KMS-11 (cell line): ENCODE data around the gene UBR4.

ENCODE experiments used
- H2AFZ ChIP-seq: fragments of 200-600 bp; sonication (generic); 2 replicates; pipeline ENCODE4 v1.6.1; 2016; ENCODE audit warnings: antibody characterized with exemption, mixed run types, low read depth
- H3K27ac ChIP-seq: fragments of 200-600 bp; sonication (generic); 2 replicates; pipeline ENCODE4 v1.6.1; 2016; ENCODE audit warnings: mild to moderate bottlenecking, mixed run types
- H3K27me3 ChIP-seq: fragments of 200-600 bp; sonication (generic); 2 replicates; pipeline ENCODE4 v1.6.1; 2017; ENCODE audit warnings: mild to moderate bottlenecking, low read depth, mixed run types, moderate library complexity; ENCODE audit not compliant: insufficient read depth
- H3K36me3 ChIP-seq: fragments of 200-600 bp; sonication (generic); 2 replicates; pipeline ENCODE4 v1.6.1; 2017; ENCODE audit warnings: mild to moderate bottlenecking, mixed run types; ENCODE audit not compliant: insufficient read depth
- H3K4me1 ChIP-seq: fragments of 200-600 bp; sonication (generic); 2 replicates; pipeline ENCODE4 v1.6.1; 2016; ENCODE audit warnings: mild to moderate bottlenecking, low read depth, mixed run types; ENCODE audit not compliant: poor library complexity, severe bottlenecking
- H3K4me2 ChIP-seq: fragments of 200-600 bp; sonication (generic); 2 replicates; pipeline ENCODE4 v1.7.0; 2016; ENCODE audit warnings: mild to moderate bottlenecking, mixed run types
- H3K4me3 ChIP-seq: fragments of 200-600 bp; sonication (generic); IDR thresholded peaks from 2 replicates; pipeline ENCODE4 v1.6.1; 2017; ENCODE audit warnings: low read depth, low read length, mixed read lengths; ENCODE audit not compliant: insufficient read depth
- H3K79me2 ChIP-seq: fragments of 200-600 bp; sonication (generic); 2 replicates; pipeline ENCODE4 v1.6.1; 2016; ENCODE audit warnings: low read depth, mixed run types; ENCODE audit not compliant: insufficient read depth
- H3K9ac ChIP-seq: fragments of 200-600 bp; sonication (generic); 2 replicates; pipeline ENCODE4 v1.6.1; 2016; ENCODE audit warnings: mild to moderate bottlenecking, mixed run types
- H4K20me1 ChIP-seq: fragments of 200-600 bp; sonication (generic); 2 replicates; pipeline ENCODE4 v1.6.1; 2016; ENCODE audit warnings: mild to moderate bottlenecking, mixed run types; ENCODE audit not compliant: insufficient read depth
- TF ChIP-seq, protein P1 (sequence below): fragments of 200-600 bp; sonication (generic); conservative IDR thresholded peaks from 2 replicates; pipeline ENCODE4 v1.6.1; 2017; ENCODE audit warnings: low read depth, mild to moderate bottlenecking, antibody characterized with exemption, low read length, moderate library complexity, mixed read lengths

The UBR4 gene

DNA sequence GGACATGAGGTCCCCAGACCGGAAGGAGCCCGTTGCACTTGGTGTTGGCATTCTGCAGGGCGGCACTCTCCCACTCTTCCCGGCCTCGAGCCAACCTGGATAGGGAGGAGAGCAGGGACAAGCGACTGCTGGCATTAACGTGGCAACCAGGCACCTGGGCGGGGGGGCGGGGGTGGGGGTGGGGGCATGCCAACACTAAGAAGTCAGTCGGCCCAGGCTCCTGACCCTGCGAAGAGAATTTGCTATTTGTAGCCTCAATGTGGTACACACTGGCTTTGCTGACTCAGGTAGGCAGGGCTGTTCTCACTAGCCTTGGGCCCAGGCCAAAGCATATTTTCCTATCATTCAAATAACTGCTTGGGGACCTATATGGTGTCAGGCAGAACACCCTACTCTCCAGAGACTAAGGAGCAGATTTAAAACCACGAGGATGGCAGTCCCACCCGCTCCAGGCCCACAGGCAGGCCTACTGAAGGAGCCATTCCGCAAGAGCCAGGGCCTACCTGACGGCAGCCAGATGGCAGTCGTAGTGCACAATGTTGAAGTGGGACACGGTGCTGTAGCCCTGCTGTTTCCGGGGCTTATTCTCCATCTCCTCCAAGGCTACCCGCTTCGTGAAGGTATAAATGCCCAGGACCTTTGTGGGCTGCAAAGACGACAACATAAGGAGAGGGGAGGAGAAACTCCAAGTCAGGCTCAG, 123.7 kb downstream of the UBR4 start:
- TF ChIP-seq, protein P1, sequence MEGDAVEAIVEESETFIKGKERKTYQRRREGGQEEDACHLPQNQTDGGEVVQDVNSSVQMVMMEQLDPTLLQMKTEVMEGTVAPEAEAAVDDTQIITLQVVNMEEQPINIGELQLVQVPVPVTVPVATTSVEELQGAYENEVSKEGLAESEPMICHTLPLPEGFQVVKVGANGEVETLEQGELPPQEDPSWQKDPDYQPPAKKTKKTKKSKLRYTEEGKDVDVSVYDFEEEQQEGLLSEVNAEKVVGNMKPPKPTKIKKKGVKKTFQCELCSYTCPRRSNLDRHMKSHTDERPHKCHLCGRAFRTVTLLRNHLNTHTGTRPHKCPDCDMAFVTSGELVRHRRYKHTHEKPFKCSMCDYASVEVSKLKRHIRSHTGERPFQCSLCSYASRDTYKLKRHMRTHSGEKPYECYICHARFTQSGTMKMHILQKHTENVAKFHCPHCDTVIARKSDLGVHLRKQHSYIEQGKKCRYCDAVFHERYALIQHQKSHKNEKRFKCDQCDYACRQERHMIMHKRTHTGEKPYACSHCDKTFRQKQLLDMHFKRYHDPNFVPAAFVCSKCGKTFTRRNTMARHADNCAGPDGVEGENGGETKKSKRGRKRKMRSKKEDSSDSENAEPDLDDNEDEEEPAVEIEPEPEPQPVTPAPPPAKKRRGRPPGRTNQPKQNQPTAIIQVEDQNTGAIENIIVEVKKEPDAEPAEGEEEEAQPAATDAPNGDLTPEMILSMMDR, result no peak
- Histone ChIP-seq H3K4me3 (no peak overlapping the region), H3K27me3 (no peaks in the 10 kb centered on the region), H3K79me2 (no peaks in the 10 kb centered on the region), H4K20me1 (no peaks in the 10 kb centered on the region), H3K4me2 (no peak overlapping the region), H3K9ac (no peak overlapping the region), H3K27ac (no peak overlapping the region), H2AFZ (no peak overlapping the region), H3K4me1 (peaks cover 16% of the 10 kb centered on the region), H3K36me3 (no peaks in the 10 kb centered on the region; the same call in 1 of the 2 replicates)

DNA sequence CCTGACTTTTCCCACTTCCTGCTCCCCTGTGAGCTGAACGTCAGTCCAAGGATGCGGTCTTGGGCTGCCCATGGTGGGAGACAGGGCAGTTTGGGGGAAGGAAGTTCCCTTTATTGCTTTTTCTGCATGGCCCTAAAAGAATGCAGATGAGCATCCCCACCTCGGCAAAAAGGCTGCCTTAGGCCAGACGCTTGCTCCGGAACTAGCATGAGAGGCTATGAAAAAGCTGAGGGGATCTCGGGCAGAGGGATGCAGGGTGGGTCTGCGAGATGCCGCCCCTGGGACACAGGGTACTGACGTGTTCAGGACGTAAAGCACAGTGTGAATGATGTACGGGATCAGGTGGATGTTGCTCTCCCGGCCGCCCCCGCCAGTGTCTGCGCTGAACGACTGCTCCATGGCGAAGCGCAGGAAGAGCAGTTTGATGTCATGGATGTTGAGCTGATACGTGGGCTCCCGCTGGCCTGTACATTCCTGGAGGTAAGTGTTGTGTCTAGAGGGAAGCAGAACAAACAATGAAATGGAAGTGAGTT, 125.8 kb downstream of the UBR4 start:
- Histone ChIP-seq H3K79me2 (no peaks in the 10 kb centered on the region), H4K20me1 (no peaks in the 10 kb centered on the region), H3K36me3 (no peaks in the 10 kb centered on the region; the same call in 1 of the 2 replicates), H3K4me1 (peaks cover 16% of the 10 kb centered on the region), H3K27me3 (no peaks in the 10 kb centered on the region), H3K4me3 (no peak overlapping the region), H3K27ac (no peak overlapping the region), H2AFZ (no peak overlapping the region), H3K4me2 (no peak overlapping the region), H3K9ac (no peak overlapping the region)
- TF ChIP-seq, protein P1, result no peak

DNA sequence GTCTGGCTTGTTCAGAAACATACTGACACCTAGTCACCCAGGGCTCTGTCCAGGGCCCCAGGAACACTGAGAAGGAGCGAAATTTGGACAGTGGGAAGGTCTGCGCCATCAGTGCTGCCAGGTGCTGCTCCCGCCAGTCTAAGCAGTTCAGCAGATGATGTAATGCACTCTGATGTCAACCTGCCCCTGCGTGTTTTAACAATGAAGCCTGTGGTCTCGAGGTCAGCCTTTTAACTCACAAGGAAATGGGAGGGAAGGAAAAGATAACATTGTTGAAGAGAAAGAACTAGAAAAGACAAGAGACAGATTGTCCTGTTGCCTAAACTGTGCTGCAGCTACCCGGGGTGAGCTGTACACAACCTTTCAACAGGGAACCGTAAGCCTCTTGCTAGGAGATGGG, 127.0 kb downstream of the UBR4 start:
- Histone ChIP-seq H3K36me3 (no peaks in the 10 kb centered on the region; the same call in 1 of the 2 replicates), H3K27ac (no peak overlapping the region), H3K9ac (no peak overlapping the region), H3K79me2 (no peaks in the 10 kb centered on the region), H3K27me3 (no peaks in the 10 kb centered on the region), H3K4me1 (peaks cover 4% of the 10 kb centered on the region), H3K4me3 (no peak overlapping the region), H4K20me1 (no peaks in the 10 kb centered on the region), H3K4me2 (no peak overlapping the region), H2AFZ (no peak overlapping the region)
- TF ChIP-seq, protein P1, result no peak

DNA sequence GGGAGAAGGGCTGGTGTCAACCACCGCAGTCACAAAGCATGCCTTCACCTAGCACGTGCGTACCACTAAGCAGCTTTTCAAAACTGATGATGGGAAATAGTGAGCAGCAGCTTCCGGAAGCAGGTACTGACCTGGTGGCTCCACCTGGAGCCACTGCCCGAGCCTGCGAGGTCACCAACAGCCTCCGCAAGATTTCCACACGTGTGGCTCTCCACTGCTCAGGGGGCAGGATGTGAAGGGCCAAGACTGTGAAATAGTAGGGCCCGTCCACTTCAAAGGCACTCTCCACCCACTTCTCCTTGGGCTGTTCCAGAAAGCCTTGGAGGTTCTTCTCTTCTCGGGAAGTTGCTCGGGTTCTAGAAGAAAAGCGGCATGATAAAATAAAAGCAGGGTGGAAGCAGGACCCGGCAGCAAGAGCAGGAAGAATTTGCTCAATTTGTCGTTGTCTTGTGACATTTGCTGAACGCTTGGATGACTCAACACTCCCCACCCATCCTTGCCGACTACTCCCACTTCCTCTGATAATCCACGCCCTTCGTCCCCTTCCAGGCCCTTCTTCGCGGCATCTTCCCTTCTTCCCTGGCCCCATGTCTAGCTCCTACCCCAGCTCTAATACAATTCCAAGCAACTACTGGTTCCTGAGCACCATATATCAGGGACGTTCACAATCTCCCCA, 128.7 kb downstream of the UBR4 start:
- TF ChIP-seq, protein P1, result no peak

More for the DNA sequence above, 128.7 kb downstream of the UBR4 start:
- Histone ChIP-seq H3K79me2 (no peaks in the 10 kb centered on the region), H3K27me3 (no peaks in the 10 kb centered on the region), H3K4me3 (no peak overlapping the region), H2AFZ (no peak overlapping the region), H3K36me3 (no peaks in the 10 kb centered on the region; the same call in 1 of the 2 replicates), H3K4me2 (no peak overlapping the region), H3K9ac (no peak overlapping the region), H4K20me1 (no peaks in the 10 kb centered on the region), H3K27ac (no peak overlapping the region), H3K4me1 (no peaks in the 10 kb centered on the region)
